Liver (tissue), 9 donors: Measurements from ENCODE around the gene PRKCD. TPM values are rescaled to one million over a fixed set of nuclear protein-coding genes. Genes with fewer than 3 reads are reported as not detected.

Experiments used
- DNase-seq: peaks from one replicate; pipeline ENCODE4 v3.0.0-alpha.2; 2017; ENCODE audit warnings: low spot score
- H3K27ac ChIP-seq, 2 donors: one replicate each; pipeline ENCODE4 v1.7.0; 2013; ENCODE audit warnings: inconsistent platforms in 2 of 2, low read length in 2 of 2, control low read depth in 1 of 2, low read depth in 1 of 2, mild to moderate bottlenecking in 1 of 2
- H3K27me3 ChIP-seq, 4 donors: one replicate each; pipeline versions ENCODE4 v1.6.1 to v1.7.0; 2013; ENCODE audit warnings: low read length in 3 of 4, inconsistent platforms in 1 of 4, mild to moderate bottlenecking in 1 of 4, moderate library complexity in 1 of 4; ENCODE audit not compliant: control insufficient read depth in 4 of 4, insufficient read depth in 4 of 4
- H3K36me3 ChIP-seq, 4 donors: one replicate each; pipeline versions ENCODE4 v1.6.1 to v1.7.0; 2013; ENCODE audit warnings: low read length in 3 of 4, mild to moderate bottlenecking in 3 of 4, low read depth in 1 of 4, moderate library complexity in 1 of 4; ENCODE audit not compliant: control insufficient read depth in 4 of 4, insufficient read depth in 3 of 4
- H3K4me1 ChIP-seq, 4 donors: one replicate each; pipeline versions ENCODE4 v1.6.1 to v1.7.0; 2013; ENCODE audit warnings: low read length in 3 of 4, mild to moderate bottlenecking in 3 of 4, moderate library complexity in 1 of 4; ENCODE audit not compliant: control insufficient read depth in 4 of 4, insufficient read depth in 4 of 4
- H3K4me3 ChIP-seq, 3 donors: one replicate each; pipeline versions ENCODE4 v1.6.1 to v1.7.0; 2013; ENCODE audit warnings: low read length in 3 of 3, control low read depth in 1 of 3, low read depth in 1 of 3, mild to moderate bottlenecking in 1 of 3
- H3K9ac ChIP-seq, 2 donors: one replicate each; pipeline ENCODE4 v1.7.0; 2013; ENCODE audit warnings: low read length in 2 of 2, mild to moderate bottlenecking in 2 of 2, moderate library complexity in 2 of 2, control low read depth in 1 of 2, low read depth in 1 of 2
- H3K9me3 ChIP-seq, 4 donors: one replicate each; pipeline versions ENCODE4 v1.6.1 to v1.7.0; 2013; ENCODE audit warnings: low read length in 3 of 4; ENCODE audit not compliant: control insufficient read depth in 4 of 4
- ATF3 ChIP-seq: IDR thresholded peaks from 2 replicates; pipeline ENCODE4 v1.6.1; 2016; ENCODE audit warnings: antibody characterized with exemption
- EGR1 ChIP-seq, 2 donors: IDR thresholded peaks; 2 replicates each; pipeline ENCODE4 v1.6.1; 2016 to 2018; ENCODE audit warnings: antibody characterized with exemption in 2 of 2, low read depth in 2 of 2
- FOXA1 ChIP-seq: IDR thresholded peaks from 2 replicates; pipeline ENCODE4 v1.6.1; 2016; ENCODE audit warnings: antibody characterized with exemption
- FOXA2 ChIP-seq: IDR thresholded peaks from 2 replicates; pipeline ENCODE4 v1.6.1; 2016; ENCODE audit warnings: antibody characterized with exemption
- GABPA ChIP-seq, 2 donors: IDR thresholded peaks in 1 of 2; conservative IDR thresholded peaks in 1 of 2; 2 replicates each; pipeline ENCODE4 v1.6.1; 2016; ENCODE audit warnings: antibody characterized with exemption in 2 of 2, mild to moderate bottlenecking in 1 of 2, moderate library complexity in 1 of 2
- HNF4A ChIP-seq, 2 donors: conservative IDR thresholded peaks; 2 replicates each; pipeline ENCODE4 v1.6.1; 2016; ENCODE audit warnings: antibody characterized with exemption in 2 of 2, mild to moderate bottlenecking in 2 of 2
- HNF4G ChIP-seq: IDR thresholded peaks from 2 replicates; pipeline ENCODE4 v1.6.1; 2016; ENCODE audit warnings: antibody characterized with exemption
- NR2F2 ChIP-seq: IDR thresholded peaks from 2 replicates; pipeline ENCODE4 v1.6.1; 2016; ENCODE audit warnings: antibody characterized with exemption
- RAD21 ChIP-seq, 2 donors: IDR thresholded peaks; 2 replicates each; pipeline ENCODE4 v1.6.1; 2016; ENCODE audit warnings: antibody characterized with exemption in 2 of 2, mild to moderate bottlenecking in 2 of 2
- RXRA ChIP-seq, 2 donors: IDR thresholded peaks; 2 replicates each; pipeline ENCODE4 v1.6.1; 2017 to 2018; ENCODE audit warnings: antibody characterized with exemption in 2 of 2, mild to moderate bottlenecking in 1 of 2
- SP1 ChIP-seq: IDR thresholded peaks from 2 replicates; pipeline ENCODE4 v1.6.1; 2018; ENCODE audit warnings: antibody characterized with exemption, mild to moderate bottlenecking
- TAF1 ChIP-seq: conservative IDR thresholded peaks from 2 replicates; pipeline ENCODE4 v1.6.1; 2016; ENCODE audit warnings: antibody characterized with exemption, mild to moderate bottlenecking
- YY1 ChIP-seq: IDR thresholded peaks from 2 replicates; pipeline ENCODE4 v1.6.1; 2016; ENCODE audit warnings: antibody characterized with exemption, mild to moderate bottlenecking
- WGBS: extraction: QIAGEN DNeasy Blood & Tissue Kit; methylation state at CpG from one replicate; pipeline ENCODE4 v1.1.7; 2013; 5-methylcytosine and 5-hydroxymethylcytosine counted together
- polyA plus RNA-seq, 2 donors: library from polyadenylated mRNA; stranded (reverse) in 1 of 2; unstranded in 1 of 2; fragments of 200-250 nt in 1 of 2; fragments of >200 nt in 1 of 2; fragmentation: Nextera tagmentation in 1 of 2; extraction: Ambion mirVana in 1 of 2; gene quantifications; one replicate each; pipeline versions ENCODE4 v1.2.1 to v1.2.3, GENCODE V29; 2013 to 2015
- total RNA-seq, 2 donors: library from RNA; depleted of rRNA; stranded (reverse); fragments of >200 nt; gene quantifications; one replicate each; pipeline ENCODE4 v1.2.3, GENCODE V29; 2014
- TF ChIP-seq, protein P1 (sequence below): fragments of 150-350 bp; IDR thresholded peaks from 2 replicates; pipeline ENCODE4 v1.5.1; 2017; ENCODE audit warnings: improper control_type of control experiment, low read depth, low read length; ENCODE audit not compliant: missing input control
- TF ChIP-seq, protein P2 (sequence below): IDR thresholded peaks from 2 replicates; pipeline ENCODE4 v1.6.1; 2016; ENCODE audit warnings: antibody characterized with exemption, mild to moderate bottlenecking
- TF ChIP-seq, protein P3 (sequence below): IDR thresholded peaks from 2 replicates; pipeline ENCODE4 v1.6.1; 2016; ENCODE audit warnings: antibody characterized with exemption
- donor health status: healthy.
- donor health status: healthy.
- donor health status: healthy.
- donor health status: healthy.
- donor health status: healthy.

The PRKCD gene
- total and polyA plus RNA-seq, 4 donors: 3.1 to 7.3 (median 3.4) TPM

DNA sequence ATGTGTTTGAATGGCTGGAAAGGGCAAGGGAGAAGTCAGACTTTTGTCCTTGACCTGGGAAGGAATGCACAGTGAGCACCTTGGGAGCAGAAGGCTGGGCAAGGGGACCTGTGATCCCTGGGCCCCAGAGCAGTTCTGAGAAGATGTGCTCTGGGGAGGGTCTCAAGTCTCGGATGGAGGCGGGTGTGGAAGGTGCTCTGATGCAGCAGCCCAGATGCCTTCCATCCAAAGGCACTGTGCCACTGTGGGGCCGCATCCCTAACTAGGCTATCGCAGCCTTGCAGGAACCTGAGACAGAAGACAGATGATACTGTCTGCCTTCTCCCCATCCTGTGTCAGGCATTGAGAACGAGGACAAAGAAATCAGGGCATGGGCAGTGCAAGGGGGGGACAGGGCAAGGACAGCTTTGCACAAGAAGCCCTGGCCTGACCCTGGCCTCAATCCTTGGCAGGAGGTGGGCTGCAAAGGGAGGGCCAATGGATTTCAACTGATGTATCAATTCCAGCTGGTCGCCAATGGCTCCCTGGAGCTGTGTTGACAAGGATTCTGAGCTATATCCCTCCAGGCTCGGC is 14.6 kb upstream of the PRKCD start:
- H3K27me3 ChIP-seq: no peaks in the 10 kb centered on the region
- DNase-seq: no peak
- no peak overlapping the region for H3K27ac ChIP-seq
- no peak overlapping the region for H3K4me3 ChIP-seq
- H3K9me3 ChIP-seq: no peaks in the 10 kb centered on the region
- WGBS: 93% methylated on average over 7 of the region's 7 CpGs
- no peaks in the 10 kb centered on the region for H3K36me3 ChIP-seq
- TF ChIP-seq, protein P1, sequence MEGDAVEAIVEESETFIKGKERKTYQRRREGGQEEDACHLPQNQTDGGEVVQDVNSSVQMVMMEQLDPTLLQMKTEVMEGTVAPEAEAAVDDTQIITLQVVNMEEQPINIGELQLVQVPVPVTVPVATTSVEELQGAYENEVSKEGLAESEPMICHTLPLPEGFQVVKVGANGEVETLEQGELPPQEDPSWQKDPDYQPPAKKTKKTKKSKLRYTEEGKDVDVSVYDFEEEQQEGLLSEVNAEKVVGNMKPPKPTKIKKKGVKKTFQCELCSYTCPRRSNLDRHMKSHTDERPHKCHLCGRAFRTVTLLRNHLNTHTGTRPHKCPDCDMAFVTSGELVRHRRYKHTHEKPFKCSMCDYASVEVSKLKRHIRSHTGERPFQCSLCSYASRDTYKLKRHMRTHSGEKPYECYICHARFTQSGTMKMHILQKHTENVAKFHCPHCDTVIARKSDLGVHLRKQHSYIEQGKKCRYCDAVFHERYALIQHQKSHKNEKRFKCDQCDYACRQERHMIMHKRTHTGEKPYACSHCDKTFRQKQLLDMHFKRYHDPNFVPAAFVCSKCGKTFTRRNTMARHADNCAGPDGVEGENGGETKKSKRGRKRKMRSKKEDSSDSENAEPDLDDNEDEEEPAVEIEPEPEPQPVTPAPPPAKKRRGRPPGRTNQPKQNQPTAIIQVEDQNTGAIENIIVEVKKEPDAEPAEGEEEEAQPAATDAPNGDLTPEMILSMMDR: no peak
- TF ChIP-seq EGR1 (IDR thresholded peaks at IDR 0.05; ENCODE audit: low read depth in 2 of 2) (no peak), NR2F2 (no peak), YY1 (no peak), RAD21 (IDR thresholded peaks at IDR 0.05) (no peak), ATF3 (no peak), GABPA (IDR thresholded peaks at IDR 0.05 in 1 of 2, conservative IDR thresholded peaks at IDR 0.05 in 1 of 2) (no peak), HNF4A (conservative IDR thresholded peaks at IDR 0.05) (no peak)
- TF ChIP-seq, protein P2, sequence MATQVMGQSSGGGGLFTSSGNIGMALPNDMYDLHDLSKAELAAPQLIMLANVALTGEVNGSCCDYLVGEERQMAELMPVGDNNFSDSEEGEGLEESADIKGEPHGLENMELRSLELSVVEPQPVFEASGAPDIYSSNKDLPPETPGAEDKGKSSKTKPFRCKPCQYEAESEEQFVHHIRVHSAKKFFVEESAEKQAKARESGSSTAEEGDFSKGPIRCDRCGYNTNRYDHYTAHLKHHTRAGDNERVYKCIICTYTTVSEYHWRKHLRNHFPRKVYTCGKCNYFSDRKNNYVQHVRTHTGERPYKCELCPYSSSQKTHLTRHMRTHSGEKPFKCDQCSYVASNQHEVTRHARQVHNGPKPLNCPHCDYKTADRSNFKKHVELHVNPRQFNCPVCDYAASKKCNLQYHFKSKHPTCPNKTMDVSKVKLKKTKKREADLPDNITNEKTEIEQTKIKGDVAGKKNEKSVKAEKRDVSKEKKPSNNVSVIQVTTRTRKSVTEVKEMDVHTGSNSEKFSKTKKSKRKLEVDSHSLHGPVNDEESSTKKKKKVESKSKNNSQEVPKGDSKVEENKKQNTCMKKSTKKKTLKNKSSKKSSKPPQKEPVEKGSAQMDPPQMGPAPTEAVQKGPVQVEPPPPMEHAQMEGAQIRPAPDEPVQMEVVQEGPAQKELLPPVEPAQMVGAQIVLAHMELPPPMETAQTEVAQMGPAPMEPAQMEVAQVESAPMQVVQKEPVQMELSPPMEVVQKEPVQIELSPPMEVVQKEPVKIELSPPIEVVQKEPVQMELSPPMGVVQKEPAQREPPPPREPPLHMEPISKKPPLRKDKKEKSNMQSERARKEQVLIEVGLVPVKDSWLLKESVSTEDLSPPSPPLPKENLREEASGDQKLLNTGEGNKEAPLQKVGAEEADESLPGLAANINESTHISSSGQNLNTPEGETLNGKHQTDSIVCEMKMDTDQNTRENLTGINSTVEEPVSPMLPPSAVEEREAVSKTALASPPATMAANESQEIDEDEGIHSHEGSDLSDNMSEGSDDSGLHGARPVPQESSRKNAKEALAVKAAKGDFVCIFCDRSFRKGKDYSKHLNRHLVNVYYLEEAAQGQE: no peak
- TF ChIP-seq, protein P3, sequence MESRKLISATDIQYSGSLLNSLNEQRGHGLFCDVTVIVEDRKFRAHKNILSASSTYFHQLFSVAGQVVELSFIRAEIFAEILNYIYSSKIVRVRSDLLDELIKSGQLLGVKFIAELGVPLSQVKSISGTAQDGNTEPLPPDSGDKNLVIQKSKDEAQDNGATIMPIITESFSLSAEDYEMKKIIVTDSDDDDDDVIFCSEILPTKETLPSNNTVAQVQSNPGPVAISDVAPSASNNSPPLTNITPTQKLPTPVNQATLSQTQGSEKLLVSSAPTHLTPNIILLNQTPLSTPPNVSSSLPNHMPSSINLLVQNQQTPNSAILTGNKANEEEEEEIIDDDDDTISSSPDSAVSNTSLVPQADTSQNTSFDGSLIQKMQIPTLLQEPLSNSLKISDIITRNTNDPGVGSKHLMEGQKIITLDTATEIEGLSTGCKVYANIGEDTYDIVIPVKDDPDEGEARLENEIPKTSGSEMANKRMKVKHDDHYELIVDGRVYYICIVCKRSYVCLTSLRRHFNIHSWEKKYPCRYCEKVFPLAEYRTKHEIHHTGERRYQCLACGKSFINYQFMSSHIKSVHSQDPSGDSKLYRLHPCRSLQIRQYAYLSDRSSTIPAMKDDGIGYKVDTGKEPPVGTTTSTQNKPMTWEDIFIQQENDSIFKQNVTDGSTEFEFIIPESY: no peak
- H3K9ac ChIP-seq: no peak overlapping the region
- H3K4me1 ChIP-seq: peaks cover 8 to 20% (median 14%) of the 10 kb centered on the region in 4 donors

DNA sequence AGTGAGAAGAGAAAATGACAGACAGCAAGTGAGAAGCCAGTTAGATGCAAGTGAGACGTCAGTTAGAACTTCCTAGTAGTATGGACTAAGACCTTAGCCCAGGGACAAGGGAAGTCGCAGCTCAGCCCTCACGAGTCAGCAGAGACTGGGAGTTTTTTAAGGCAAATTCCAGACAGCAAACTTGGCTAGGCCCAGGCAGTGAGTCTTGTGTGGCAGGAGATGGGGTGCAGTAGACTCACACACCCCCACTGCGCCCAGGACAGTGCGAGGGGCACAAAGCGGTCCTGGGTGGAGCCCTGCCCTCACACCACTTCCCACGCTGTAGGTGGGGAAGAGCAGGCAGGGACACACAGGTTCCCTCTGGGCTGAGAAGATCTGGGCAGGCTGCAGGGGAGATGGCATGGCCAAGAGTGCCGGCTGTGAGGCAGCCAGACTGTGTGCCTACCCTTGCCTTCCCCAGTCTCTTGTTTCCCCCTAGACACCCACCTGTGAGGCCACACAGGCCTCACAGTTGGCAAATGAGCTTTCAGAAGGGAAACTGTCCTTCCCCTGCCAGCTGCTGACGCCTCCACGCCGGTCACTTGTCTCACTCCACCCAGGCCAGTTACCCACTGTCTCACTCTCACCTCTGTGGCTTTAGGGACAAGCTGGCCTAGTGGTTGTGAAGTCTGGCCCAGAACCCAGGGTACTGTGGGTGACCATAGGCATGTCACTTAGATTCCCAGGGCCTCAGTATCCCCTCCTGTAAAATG is 13.7 kb upstream of the PRKCD start:
- H3K4me3 ChIP-seq: no peak overlapping the region
- H3K27me3 ChIP-seq: no peaks in the 10 kb centered on the region
- H3K27ac ChIP-seq: no peak overlapping the region
- H3K9ac ChIP-seq: no peak overlapping the region
- H3K36me3 ChIP-seq: no peaks in the 10 kb centered on the region
- no peak for DNase-seq
- WGBS: 87% methylated on average over 11 of the region's 11 CpGs
- H3K9me3 ChIP-seq: no peaks in the 10 kb centered on the region
- peaks cover 8 to 23% (median 14%) of the 10 kb centered on the region in 4 donors for H3K4me1 ChIP-seq
- TF ChIP-seq HNF4G (no peak), HNF4A (conservative IDR thresholded peaks at IDR 0.05) (no peak), GABPA (IDR thresholded peaks at IDR 0.05 in 1 of 2, conservative IDR thresholded peaks at IDR 0.05 in 1 of 2) (no peak), EGR1 (IDR thresholded peaks at IDR 0.05; ENCODE audit: low read depth in 2 of 2) (no peak), FOXA1 (no peak), SP1 (no peak), FOXA2 (no peak), YY1 (no peak), RXRA (IDR thresholded peaks at IDR 0.05) (no peak), TAF1 (no peak), NR2F2 (no peak)
- TF ChIP-seq, protein P1: no peak
- TF ChIP-seq, protein P2: no peak
